Measurements from ENCODE around the gene FER.

FER gene

DNA sequence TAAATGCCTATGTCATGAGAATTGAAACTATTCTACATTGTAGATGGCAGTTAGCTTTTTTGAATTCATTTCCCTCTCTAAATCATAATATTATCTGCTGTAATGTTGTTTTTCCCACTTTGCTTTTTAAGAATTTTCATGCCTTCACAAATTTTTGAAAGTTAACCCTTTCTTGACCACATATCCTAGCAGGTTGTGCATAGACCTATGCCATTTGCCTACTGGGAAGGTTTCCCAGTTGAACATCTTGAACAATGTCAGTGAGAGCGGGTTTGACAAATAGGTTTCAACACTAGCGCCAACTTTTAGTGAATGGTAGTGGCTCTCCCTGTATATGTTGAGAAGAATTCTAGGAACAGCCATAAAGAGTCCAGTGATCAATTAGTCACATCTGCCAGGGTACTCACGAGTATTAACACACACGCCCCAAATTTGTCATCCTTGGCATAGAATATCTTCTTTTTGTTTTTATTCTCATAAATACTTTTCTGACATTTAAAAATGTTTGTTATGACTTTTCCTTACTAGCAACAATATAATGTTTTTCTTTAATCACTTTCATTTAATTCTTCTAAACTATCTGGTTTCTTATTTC lies 354.5 kb downstream of the FER start:
- H3K4me3 Mint-ChIP-seq, result no peak overlapping the region
- H3K9me3 Mint-ChIP-seq, result no peaks in the 10 kb centered on the region
- no peaks in the 10 kb centered on the region for H3K27me3 Mint-ChIP-seq
- peaks cover 6% of the 10 kb centered on the region for H3K36me3 Mint-ChIP-seq
- H3K4me1 Mint-ChIP-seq, result no peaks in the 10 kb centered on the region
- no peak overlapping the region for H3K27ac Mint-ChIP-seq

DNA sequence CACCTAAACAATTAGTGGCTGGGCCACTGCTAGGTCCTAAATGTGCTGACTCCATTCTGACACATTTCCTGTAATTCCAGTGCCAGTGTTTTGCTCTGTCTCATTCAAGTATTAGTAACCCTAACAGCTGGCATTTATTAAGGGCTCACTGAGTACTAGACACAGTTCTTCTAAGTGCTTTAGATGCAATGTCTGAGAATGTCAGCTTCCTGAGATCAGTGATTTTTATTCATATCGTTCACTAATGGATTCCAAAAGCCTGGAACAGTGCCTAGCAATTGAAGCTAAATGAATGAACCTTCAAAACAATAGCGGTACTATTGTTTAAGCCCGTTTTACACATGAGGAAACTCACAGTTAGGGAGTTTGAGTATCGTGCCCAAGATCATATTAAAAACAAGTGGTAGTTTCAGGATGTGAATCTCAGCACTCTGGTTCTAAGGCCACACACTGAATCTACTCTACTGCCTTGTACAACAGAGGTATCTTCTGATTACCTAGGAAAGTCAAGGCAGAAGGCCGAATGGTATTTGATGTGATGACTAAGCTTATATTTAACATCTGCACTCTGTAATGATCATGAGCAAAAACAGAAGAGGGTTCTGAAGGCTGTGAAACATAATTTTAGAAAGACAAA lies 358.1 kb downstream of the FER start:
- H3K9me3 Mint-ChIP-seq, result no peaks in the 10 kb centered on the region
- no peaks in the 10 kb centered on the region for H3K27me3 Mint-ChIP-seq
- no peaks in the 10 kb centered on the region for H3K4me1 Mint-ChIP-seq
- H3K36me3 Mint-ChIP-seq, result peaks cover 6% of the 10 kb centered on the region
- H3K4me3 Mint-ChIP-seq, result no peak overlapping the region
- H3K27ac Mint-ChIP-seq, result no peak overlapping the region

DNA sequence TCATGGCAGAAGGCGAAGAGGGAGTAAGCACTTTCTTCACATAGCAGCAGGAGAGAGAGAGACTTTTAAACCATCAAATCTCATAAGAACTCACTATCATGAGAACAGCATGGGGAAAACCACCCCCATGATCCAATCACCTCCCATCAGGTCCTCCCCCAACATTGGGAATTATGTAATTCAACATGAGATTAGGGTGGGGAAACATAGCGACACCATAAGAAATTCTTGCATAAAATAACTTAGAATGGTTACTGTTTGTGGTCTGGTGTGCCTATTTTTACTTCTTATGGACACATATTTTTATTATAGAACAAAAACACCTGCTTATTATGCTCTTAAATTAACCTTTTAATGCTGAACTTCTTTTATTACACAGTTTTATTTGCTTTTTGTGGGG lies 364.0 kb downstream of the FER start:
- Mint-ChIP-seq H3K27me3 (no peaks in the 10 kb centered on the region), H3K27ac (no peak overlapping the region), H3K4me3 (no peak overlapping the region), H3K36me3 (no peaks in the 10 kb centered on the region), H3K4me1 (no peaks in the 10 kb centered on the region), H3K9me3 (no peaks in the 10 kb centered on the region)

DNA sequence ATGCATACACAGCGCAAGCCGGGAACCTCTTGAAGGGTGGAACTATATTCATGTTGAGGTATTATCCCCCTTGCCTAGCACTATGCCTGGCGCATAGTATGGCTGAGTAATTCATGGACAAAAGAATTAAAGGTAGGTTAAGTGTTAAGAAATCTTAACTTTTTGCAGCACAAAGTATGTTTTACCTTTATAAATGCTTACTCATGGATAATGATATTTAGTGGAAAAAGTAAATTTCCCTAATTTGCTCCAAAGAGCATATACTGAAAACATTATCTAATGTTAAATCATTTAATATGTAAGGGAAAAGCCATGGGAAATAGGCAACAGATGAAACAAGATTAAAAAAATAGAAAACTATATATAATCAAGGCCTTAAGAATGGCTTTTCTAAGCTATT lies 365.9 kb downstream of the FER start:
- H3K9me3 Mint-ChIP-seq, result no peaks in the 10 kb centered on the region
- no peak overlapping the region for H3K27ac Mint-ChIP-seq
- H3K27me3 Mint-ChIP-seq, result no peaks in the 10 kb centered on the region

GRCh38 chr5:109121225-109121624 lies 373.5 kb downstream of the FER start:
- Mint-ChIP-seq H3K27me3 (no peaks in the 10 kb centered on the region), H3K9me3 (peaks cover 28% of the 10 kb centered on the region), H3K4me1 (no peaks in the 10 kb centered on the region), H3K27ac (no peak overlapping the region), H3K36me3 (peaks cover 22% of the 10 kb centered on the region), H3K4me3 (no peak overlapping the region)

More for the DNA sequence above, 365.9 kb downstream of the FER start:
- Mint-ChIP-seq H3K4me1 (no peaks in the 10 kb centered on the region), H3K4me3 (no peak overlapping the region), H3K36me3 (no peaks in the 10 kb centered on the region)

DNA sequence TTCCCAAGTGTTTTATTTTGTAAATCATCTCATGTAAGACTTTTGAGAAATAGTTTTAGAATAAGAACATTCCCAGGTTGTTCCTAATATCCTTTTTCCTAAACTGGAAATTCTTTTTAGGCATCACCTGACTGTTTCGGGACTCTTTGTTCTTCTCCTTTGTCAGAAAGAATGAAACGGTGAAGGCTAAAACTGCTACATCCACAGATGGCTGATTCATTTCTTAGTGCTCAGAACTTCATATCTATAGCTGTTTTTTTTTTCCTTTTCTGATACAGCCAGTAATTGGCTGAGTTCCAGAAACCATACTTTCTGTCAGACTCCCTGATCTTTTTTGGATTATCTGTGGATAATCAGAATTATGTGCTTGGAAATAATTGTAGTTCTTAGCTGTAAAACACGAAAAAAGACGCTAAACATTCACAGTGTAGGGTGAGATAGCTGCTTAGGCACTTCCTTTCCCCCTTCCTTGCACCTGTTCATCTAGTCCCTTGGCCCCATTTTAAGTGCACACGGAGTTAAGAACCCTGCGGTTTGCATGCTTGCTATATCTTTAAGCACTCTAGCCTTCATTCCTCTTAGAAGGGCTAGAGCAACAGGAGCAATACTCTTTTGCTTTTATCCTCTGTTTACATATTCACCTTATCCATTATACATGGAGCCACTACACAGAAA lies 378.2 kb downstream of the FER start:
- H3K36me3 Mint-ChIP-seq, result peaks cover 21% of the 10 kb centered on the region
- H3K27ac Mint-ChIP-seq, result no peak overlapping the region
- no peaks in the 10 kb centered on the region for H3K27me3 Mint-ChIP-seq
- no peak overlapping the region for H3K4me3 Mint-ChIP-seq
- H3K4me1 Mint-ChIP-seq, result no peaks in the 10 kb centered on the region
- H3K9me3 Mint-ChIP-seq, result peaks cover 21% of the 10 kb centered on the region

DNA sequence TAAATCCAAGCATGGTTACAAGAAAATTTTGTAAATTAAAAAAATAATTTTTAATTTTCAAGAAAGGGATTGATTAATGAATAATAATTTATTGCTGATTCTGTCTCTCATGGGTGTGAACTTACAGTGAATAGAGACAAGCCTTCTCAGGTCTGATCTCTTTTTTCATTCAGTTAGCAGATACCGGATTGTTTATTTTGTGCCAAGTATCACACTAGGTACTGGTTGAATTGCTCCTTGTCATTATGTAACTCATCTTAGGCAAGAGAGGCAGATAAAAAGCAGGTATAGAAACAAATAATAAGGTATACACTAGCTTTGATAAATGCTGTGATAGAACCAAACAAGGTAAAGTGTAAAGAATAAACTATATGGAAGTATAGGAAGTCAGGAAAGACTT lies 378.8 kb downstream of the FER start:
- Mint-ChIP-seq H3K27ac (no peak overlapping the region), H3K4me1 (no peaks in the 10 kb centered on the region), H3K27me3 (no peaks in the 10 kb centered on the region), H3K36me3 (peaks cover 16% of the 10 kb centered on the region), H3K9me3 (peaks cover 15% of the 10 kb centered on the region), H3K4me3 (no peak overlapping the region)

DNA sequence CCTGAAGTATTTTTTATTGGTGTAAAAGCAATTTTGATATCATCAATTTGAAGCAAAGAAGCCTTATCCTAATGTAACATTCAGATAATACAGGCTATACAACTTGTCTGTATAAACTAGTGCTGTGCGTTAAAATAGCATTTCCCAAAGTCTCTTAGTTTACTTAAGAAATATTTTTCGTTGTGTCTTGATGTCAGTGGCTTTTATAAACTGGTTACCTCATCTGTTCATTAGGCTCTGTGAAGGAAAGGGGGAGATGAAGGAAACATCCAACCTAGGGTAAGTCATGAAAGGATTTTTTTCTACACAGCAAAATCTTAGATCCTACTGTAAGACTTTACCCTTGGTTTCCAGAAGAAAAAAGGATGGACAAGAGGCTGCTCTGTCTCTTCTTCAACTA lies 389.2 kb downstream of the FER start:
- Mint-ChIP-seq H3K4me3 (no peak overlapping the region), H3K27me3 (no peaks in the 10 kb centered on the region), H3K27ac (no peak overlapping the region), H3K36me3 (peaks cover 5% of the 10 kb centered on the region), H3K4me1 (no peaks in the 10 kb centered on the region), H3K9me3 (no peaks in the 10 kb centered on the region)

- no peaks in the 10 kb centered on the region for H3K9me3 Mint-ChIP-seq
- H3K4me3 Mint-ChIP-seq, result no peak overlapping the region
- H3K36me3 Mint-ChIP-seq, result peaks cover 2% of the 10 kb centered on the region
- no peak overlapping the region for H3K27ac Mint-ChIP-seq
- H3K27me3 Mint-ChIP-seq, result no peaks in the 10 kb centered on the region
- no peaks in the 10 kb centered on the region for H3K4me1 Mint-ChIP-seq
Measured at GRCh38 chr5:109141222-109142200, 393.8 kb downstream of the FER start.

DNA sequence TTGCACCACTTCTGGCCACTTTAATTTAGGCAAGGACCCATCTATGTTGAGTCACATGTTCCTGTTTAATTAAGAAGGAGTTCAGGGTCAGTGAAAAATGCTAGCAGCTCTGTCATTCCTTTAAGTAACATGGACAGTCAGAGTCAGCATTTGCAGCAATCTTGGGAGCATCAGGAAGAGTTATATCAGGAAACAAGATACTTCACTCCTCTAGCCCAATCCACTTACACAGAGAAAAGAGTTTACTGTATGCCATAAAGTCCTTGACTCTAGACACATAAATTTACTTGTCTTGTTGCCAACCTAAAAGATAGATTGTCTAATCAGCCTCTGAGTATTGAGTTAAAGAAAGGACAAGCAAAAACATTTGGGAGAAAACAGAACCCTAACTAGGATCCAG lies 395.3 kb downstream of the FER start:
- Mint-ChIP-seq H3K27me3 (no peaks in the 10 kb centered on the region), H3K27ac (no peak overlapping the region), H3K36me3 (peaks cover 3% of the 10 kb centered on the region), H3K9me3 (no peaks in the 10 kb centered on the region), H3K4me1 (no peaks in the 10 kb centered on the region), H3K4me3 (no peak overlapping the region)

- Mint-ChIP-seq H3K4me1 (no peaks in the 10 kb centered on the region), H3K27ac (no peak overlapping the region), H3K27me3 (no peaks in the 10 kb centered on the region), H3K36me3 (peaks cover 3% of the 10 kb centered on the region), H3K4me3 (no peak overlapping the region), H3K9me3 (no peaks in the 10 kb centered on the region)
Measured at GRCh38 chr5:109145139-109145538, 397.4 kb downstream of the FER start.

- Mint-ChIP-seq H3K9me3 (no peaks in the 10 kb centered on the region), H3K27me3 (no peaks in the 10 kb centered on the region), H3K36me3 (peaks cover 3% of the 10 kb centered on the region), H3K4me3 (no peak overlapping the region), H3K27ac (no peak overlapping the region), H3K4me1 (no peaks in the 10 kb centered on the region)
Measured at GRCh38 chr5:109146591-109146990, 398.9 kb downstream of the FER start.

- Mint-ChIP-seq H3K4me1 (no peaks in the 10 kb centered on the region), H3K4me3 (no peak overlapping the region), H3K36me3 (no peaks in the 10 kb centered on the region), H3K27me3 (no peaks in the 10 kb centered on the region), H3K9me3 (no peaks in the 10 kb centered on the region), H3K27ac (no peak overlapping the region)
Measured at GRCh38 chr5:109152565-109152964, 404.9 kb downstream of the FER start.

DNA sequence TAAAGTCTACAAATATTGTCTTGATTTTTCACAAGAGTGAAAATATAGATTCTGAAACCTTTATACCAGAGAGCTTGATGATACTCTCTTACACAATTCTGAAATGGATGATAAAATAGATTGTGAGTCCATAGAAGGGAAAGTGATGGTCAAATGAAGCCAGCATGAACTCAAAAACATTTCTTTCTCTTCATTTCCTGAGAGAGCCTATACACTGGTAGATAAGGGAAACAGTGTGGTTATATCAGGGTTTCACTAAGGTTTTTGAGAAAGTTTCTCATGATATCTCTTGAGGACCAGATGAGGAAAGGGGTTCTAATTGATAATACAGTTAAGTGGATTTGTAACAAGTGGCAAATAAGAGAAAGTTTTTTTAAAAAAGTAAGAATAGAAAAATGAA lies 407.9 kb downstream of the FER start:
- Mint-ChIP-seq H3K27me3 (no peaks in the 10 kb centered on the region), H3K36me3 (no peaks in the 10 kb centered on the region), H3K9me3 (no peaks in the 10 kb centered on the region), H3K4me1 (no peaks in the 10 kb centered on the region), H3K27ac (no peak overlapping the region), H3K4me3 (no peak overlapping the region)

DNA sequence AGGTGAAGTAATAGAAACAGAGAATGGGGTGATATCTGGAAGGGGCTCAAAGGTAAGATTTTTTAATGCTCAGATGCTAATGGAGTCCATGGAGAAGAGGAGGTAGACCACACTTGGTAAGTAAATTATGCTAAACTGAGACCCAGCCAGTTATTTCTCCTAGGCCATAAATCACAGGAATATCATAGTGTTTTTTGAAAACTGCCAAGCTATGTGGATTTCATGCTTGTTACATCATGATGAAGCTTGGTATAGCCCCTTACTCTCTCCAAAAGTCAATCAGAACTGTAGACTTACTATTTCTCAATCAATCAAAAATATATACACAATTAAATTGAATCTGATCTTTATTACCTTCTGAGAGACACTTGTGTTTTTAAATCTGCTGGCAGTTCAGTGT lies 409.2 kb downstream of the FER start:
- no peaks in the 10 kb centered on the region for H3K9me3 Mint-ChIP-seq
- no peak overlapping the region for H3K4me3 Mint-ChIP-seq
- H3K36me3 Mint-ChIP-seq, result no peaks in the 10 kb centered on the region
- H3K27ac Mint-ChIP-seq, result no peak overlapping the region
- H3K27me3 Mint-ChIP-seq, result no peaks in the 10 kb centered on the region
- H3K4me1 Mint-ChIP-seq, result no peaks in the 10 kb centered on the region

- H3K27ac Mint-ChIP-seq, result no peak overlapping the region
- H3K4me3 Mint-ChIP-seq, result no peak overlapping the region
- no peaks in the 10 kb centered on the region for H3K4me1 Mint-ChIP-seq
- H3K36me3 Mint-ChIP-seq, result peaks cover 3% of the 10 kb centered on the region
- H3K27me3 Mint-ChIP-seq, result no peaks in the 10 kb centered on the region
- H3K9me3 Mint-ChIP-seq, result no peaks in the 10 kb centered on the region
Measured at GRCh38 chr5:109160468-109160867, 412.8 kb downstream of the FER start.

Measured in activated naive CD4-positive, alpha-beta T cell treated with anti-CD3 and anti-CD28 coated beads, Interleukin-2, amount 50 U/mL, for 24 hours (primary cell).